Measurements from ENCODE around the gene TMOD1.

The TMOD1 gene

DNA sequence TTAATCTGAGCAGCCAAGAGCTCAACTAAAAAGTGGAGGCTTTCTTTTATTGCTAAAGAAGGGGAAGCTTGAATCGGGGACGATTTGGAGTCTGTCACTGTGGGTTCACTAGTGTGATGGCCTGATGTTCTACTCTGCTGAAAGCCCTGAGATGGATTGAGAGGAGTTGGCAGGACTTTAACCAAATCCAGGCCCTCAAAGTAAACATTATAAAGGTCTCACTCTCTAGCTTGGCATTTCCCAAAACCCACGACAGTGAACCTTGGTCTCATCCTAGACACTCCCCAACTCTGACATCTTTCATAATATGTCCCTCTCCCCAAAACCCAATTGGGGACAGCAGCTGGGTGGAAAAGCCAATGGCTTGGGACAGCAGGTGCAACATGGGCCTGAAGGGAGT is 32.7 kb downstream of the TMOD1 start:
- H3K4me1 Mint-ChIP-seq (ENCODE audit: low read depth) = no peaks in the 10 kb centered on the region
- no peaks in the 10 kb centered on the region for H3K9me3 Mint-ChIP-seq
- H3K27me3 Mint-ChIP-seq = no peaks in the 10 kb centered on the region
- no peak overlapping the region for H3K27ac Mint-ChIP-seq
- H3K36me3 Mint-ChIP-seq (ENCODE audit: low read depth) = no peaks in the 10 kb centered on the region
- intact Hi-C loops (cut with micrococcal nuclease) = no loop called here
- H3K4me3 Mint-ChIP-seq = no peak overlapping the region

DNA sequence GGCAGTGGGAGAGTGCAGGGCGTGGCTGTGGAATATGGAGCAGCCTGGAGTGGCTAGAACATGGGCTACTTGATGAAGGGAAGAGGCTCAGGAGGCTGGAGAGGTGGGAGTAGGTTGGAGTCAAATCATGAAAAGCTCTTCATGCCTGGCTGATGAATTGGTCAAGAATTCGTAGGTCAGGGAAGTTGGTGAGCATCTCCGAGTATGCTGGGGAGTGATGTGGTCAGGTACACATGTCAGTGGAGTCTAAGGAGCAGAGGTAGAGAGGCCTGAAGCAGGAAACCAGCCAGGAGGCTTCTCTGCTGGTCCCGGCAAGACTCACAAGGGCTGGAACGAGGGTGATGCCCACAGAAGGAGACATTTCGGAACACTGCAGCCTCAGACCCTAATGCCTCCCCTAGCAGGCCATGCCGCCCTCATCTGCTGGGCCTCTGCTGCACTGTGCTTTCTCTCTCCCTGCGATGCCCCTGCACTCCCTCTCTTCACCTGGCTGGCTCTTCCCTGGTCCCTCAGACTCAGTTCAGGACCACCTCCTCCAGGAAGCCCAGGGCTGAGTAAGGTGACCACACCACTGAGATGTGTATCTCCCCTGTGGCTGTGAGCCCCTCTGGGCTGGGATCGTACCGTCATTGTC is 33.6 kb downstream of the TMOD1 start:
- Mint-ChIP-seq H3K4me1 (ENCODE audit: low read depth) (no peaks in the 10 kb centered on the region), H3K27me3 (no peaks in the 10 kb centered on the region), H3K27ac (no peak overlapping the region), H3K9me3 (no peaks in the 10 kb centered on the region), H3K36me3 (ENCODE audit: low read depth) (no peaks in the 10 kb centered on the region), H3K4me3 (no peak overlapping the region)
- intact Hi-C loops (cut with micrococcal nuclease) = no loop called here

DNA sequence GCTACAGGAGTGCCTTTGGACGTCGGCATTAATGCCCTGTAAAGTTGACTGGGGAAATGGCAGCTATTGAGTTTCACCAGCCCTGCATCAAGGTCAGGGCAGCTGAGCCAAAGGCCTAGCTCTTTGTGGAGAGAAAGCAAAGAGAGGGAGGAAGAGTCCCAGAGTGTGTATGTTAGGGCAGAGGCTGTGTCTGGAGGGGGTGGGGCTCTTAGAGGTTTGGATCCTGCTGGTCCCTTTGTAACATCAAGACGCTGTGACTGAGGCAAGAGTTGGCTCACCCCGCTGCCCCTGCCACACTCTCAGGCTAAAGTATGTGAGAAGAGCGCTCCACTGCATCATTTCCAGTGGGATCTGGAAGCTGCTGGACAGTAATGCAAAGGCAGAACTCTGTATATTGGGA is 34.3 kb downstream of the TMOD1 start:
- no peak overlapping the region for H3K4me3 Mint-ChIP-seq
- no peaks in the 10 kb centered on the region for H3K4me1 Mint-ChIP-seq (ENCODE audit: low read depth)
- no peaks in the 10 kb centered on the region for H3K36me3 Mint-ChIP-seq (ENCODE audit: low read depth)
- intact Hi-C loops (cut with micrococcal nuclease) = no loop called here
- H3K27me3 Mint-ChIP-seq = no peaks in the 10 kb centered on the region
- no peak overlapping the region for H3K27ac Mint-ChIP-seq
- no peaks in the 10 kb centered on the region for H3K9me3 Mint-ChIP-seq

DNA sequence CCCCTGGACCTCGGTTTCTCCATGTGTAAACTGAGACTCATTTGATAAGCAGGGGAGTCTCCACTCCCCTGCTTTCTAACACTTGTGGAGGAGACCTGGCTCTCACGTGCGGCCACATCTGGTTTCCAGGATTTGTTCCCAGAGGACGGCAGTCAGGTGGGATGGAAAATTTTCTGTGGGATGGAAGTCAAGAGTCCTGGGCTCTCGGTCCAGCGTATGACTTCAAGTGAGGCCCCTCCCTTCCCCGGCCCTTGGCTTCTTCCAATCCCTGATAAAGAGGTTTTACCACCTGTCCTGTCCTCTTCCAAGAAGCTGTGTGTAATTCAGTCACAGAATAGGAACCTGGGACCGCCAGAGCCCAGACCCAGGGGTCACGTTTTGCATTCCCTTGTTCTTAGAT is 35.0 kb downstream of the TMOD1 start:
- Mint-ChIP-seq H3K27me3 (no peaks in the 10 kb centered on the region), H3K4me3 (no peak overlapping the region), H3K36me3 (ENCODE audit: low read depth) (no peaks in the 10 kb centered on the region), H3K9me3 (no peaks in the 10 kb centered on the region), H3K4me1 (ENCODE audit: low read depth) (no peaks in the 10 kb centered on the region), H3K27ac (no peak overlapping the region)
- intact Hi-C loops (cut with micrococcal nuclease) = no loop called here

DNA sequence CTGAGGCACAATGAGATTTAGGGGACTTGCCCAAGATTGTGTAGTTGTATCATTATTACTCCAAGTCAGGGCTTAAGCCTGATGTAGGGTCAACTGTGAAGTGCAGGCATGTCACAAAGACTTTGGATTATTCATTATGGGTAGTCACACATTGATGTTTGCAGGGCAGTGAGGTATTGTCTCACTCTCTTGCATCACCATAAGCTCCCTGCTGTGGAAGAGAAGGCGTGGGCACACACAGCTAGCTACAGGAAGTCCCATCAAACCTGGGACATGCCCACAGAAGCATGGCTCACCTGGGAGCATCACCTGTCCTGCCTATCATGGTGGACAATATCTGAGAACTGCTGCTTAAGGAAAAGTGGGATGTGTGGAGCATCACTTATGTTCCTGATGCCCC is 42.1 kb downstream of the TMOD1 start:
- H3K27me3 Mint-ChIP-seq = no peaks in the 10 kb centered on the region
- intact Hi-C loops (cut with micrococcal nuclease) = no loop called here

DNA sequence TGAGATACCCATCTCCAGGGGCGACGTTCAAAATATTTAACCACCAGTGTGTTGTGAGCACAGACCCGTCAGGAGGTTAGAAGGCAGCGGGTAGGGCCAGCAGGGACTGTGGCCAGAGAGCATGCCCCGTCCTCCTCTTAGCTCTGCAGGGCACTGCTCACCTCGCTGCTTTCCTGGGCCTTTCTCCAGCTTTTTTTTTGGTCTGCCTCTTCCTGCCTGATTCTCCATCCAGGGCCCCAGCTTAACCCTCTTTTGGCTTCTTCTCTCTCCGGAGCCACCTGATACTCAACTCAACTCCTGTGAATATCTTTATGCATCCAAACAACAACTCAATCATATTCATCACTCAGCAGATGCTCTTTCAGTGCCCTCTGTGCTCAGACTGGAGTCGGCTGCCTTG is 44.0 kb downstream of the TMOD1 start:
- Mint-ChIP-seq H3K4me1 (ENCODE audit: low read depth) (no peaks in the 10 kb centered on the region), H3K27ac (no peak overlapping the region), H3K36me3 (ENCODE audit: low read depth) (no peaks in the 10 kb centered on the region), H3K4me3 (no peak overlapping the region), H3K27me3 (no peaks in the 10 kb centered on the region), H3K9me3 (no peaks in the 10 kb centered on the region)
- intact Hi-C loops (cut with micrococcal nuclease) = no loop called here

More for the DNA sequence above, 42.1 kb downstream of the TMOD1 start:
- H3K36me3 Mint-ChIP-seq (ENCODE audit: low read depth) = no peaks in the 10 kb centered on the region
- H3K27ac Mint-ChIP-seq = no peak overlapping the region
- no peaks in the 10 kb centered on the region for H3K9me3 Mint-ChIP-seq
- H3K4me1 Mint-ChIP-seq (ENCODE audit: low read depth) = no peaks in the 10 kb centered on the region
- no peak overlapping the region for H3K4me3 Mint-ChIP-seq

DNA sequence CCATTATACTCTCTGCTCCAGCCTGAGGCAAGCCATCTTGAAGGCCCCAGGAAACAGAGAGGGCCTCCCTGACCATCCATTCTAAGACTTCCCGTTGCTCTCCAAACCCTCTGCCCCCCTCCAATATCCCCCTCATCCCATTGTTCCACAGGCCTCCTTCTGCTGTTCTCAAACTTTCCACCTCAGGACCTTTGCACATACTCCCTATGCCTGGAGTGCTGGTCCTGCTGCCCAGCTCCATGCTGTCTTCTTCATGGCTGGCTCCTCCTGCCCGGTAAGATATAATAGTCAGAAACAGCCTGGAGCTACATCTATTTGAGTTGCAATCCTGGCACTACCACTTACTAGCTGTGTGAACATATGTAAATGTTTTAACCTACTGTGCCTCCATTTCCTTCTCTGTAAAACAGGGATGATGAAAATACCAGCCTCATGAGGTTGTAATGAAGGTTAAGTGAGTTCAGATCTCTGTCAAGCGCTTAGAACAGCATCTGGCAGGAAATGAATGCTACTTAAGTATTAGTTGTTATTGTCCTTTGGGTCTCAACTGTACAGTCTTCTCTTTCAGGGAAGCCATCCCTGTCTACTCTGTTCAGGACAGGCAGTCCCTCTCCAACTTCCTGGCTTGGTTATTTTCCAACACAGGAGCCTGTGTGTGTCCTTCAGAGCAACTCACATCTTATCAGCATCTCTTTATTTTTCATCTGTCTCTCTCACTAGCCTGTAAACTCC is 45.8 kb downstream of the TMOD1 start:
- Mint-ChIP-seq H3K27ac (no peak overlapping the region), H3K27me3 (no peaks in the 10 kb centered on the region), H3K9me3 (no peaks in the 10 kb centered on the region), H3K4me3 (no peak overlapping the region), H3K4me1 (ENCODE audit: low read depth) (peaks cover 3% of the 10 kb centered on the region), H3K36me3 (ENCODE audit: low read depth) (no peaks in the 10 kb centered on the region)
- intact Hi-C loops (cut with micrococcal nuclease) = no loop called here

DNA sequence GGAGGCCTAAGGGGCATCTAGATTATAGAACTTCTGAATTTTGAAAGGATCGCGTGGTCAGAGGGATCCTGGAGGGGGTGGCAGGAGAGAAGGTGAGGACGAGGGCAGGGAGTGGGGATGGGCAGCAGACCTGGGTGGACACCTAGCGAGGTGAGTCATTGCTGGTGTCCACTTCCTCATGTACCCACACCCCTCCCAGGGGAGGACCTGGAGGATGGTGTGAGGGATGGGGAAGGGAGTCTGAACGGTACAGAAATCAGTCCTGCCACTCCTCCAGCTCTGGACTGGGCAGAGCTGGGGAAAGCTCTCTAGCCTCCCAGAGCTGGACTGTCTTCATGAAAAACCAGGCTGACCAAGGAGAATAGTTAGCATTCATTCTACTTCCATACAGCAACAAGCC is 46.9 kb downstream of the TMOD1 start:
- no peaks in the 10 kb centered on the region for H3K36me3 Mint-ChIP-seq (ENCODE audit: low read depth)
- H3K27me3 Mint-ChIP-seq = no peaks in the 10 kb centered on the region
- no peaks in the 10 kb centered on the region for H3K9me3 Mint-ChIP-seq
- H3K4me3 Mint-ChIP-seq = no peak overlapping the region
- H3K27ac Mint-ChIP-seq = no peak overlapping the region
- H3K4me1 Mint-ChIP-seq (ENCODE audit: low read depth) = peaks cover 4% of the 10 kb centered on the region
- intact Hi-C loops (cut with micrococcal nuclease) = no loop called here

DNA sequence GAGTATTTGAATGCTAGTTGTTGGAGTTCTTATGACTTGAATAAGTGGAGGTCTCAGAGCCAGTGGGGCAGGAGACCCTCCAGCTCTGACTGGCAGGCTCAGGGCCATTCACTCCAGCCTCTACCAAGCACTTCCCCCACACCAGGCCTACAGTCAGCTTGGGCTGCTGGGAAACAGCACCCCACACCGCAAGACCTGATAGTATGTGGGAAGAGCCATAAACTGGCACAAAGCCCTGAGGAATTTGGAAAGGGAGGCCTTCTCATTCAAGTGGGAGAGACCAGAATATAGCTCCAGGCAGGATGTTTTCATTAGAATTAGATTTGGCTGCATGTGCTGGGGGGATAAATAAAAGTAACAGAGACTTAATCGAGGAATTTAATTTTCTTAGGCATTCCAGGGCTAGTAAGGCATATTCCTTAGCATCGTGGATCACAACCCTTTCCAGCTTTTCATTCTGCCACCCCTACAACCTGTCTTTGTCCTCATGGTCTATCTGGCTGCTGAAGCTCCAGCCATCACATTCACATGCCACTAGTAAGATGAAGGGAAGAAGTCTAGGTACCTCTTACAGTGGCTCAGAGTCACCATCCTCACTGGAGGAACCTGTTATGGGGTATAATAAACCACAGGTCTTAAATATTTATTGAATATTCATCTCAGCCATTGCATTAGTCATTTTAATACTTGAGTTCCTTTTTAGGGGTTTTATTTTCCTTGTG is 47.5 kb downstream of the TMOD1 start:
- no peak overlapping the region for H3K27ac Mint-ChIP-seq

DNA sequence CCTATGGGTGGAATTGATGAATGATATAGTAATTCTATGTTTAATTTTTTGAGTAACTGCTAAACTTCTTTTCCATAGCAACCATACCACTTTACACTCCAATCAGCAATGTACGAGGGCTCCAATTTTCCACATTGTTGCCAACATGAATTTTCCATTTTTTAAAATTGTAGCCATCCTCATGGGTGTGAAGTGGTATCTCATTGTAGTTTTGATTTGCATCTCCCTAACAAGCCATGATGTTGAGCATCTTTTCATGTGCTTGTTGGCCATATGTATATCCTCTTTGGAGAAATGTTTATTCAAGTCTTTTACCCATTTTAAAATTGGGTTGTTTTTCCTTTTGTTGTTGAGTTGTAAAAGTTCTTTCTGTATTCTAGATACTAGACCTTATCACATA is 48.9 kb downstream of the TMOD1 start:
- Mint-ChIP-seq H3K27ac (no peak overlapping the region), H3K27me3 (peaks cover 4% of the 10 kb centered on the region), H3K4me1 (ENCODE audit: low read depth) (peaks cover 4% of the 10 kb centered on the region), H3K9me3 (no peaks in the 10 kb centered on the region), H3K36me3 (ENCODE audit: low read depth) (no peaks in the 10 kb centered on the region), H3K4me3 (no peak overlapping the region)
- intact Hi-C loops (cut with micrococcal nuclease) = no loop called here

More for the DNA sequence above, 47.5 kb downstream of the TMOD1 start:
- H3K9me3 Mint-ChIP-seq = no peaks in the 10 kb centered on the region
- peaks cover 4% of the 10 kb centered on the region for H3K4me1 Mint-ChIP-seq (ENCODE audit: low read depth)
- no peak overlapping the region for H3K4me3 Mint-ChIP-seq
- no peaks in the 10 kb centered on the region for H3K36me3 Mint-ChIP-seq (ENCODE audit: low read depth)
- intact Hi-C loops (cut with micrococcal nuclease) = no loop called here
- H3K27me3 Mint-ChIP-seq = no peaks in the 10 kb centered on the region

DNA sequence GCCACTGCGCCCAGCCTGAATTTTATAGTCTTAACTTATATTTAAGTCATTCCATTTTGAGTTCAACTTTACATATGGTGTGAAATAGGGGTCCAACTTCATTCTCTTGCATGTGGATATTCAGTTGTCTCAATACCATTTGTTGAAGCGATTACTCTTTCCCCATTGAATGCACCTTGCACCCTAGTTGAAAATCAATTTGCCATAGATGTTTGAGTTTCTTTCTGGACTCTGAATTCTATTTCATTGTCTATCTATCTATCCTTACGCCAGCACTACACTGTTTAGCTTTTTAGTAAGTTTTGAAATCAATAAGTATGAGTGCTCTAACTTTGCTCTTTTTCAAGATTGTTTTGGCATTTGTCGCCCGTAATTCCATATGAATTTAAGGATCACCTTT is 49.8 kb downstream of the TMOD1 start:
- Mint-ChIP-seq H3K9me3 (no peaks in the 10 kb centered on the region), H3K36me3 (ENCODE audit: low read depth) (no peaks in the 10 kb centered on the region), H3K4me3 (no peak overlapping the region), H3K27me3 (peaks cover 4% of the 10 kb centered on the region), H3K4me1 (ENCODE audit: low read depth) (peaks cover 4% of the 10 kb centered on the region), H3K27ac (no peak overlapping the region)
- intact Hi-C loops (cut with micrococcal nuclease) = no loop called here

DNA sequence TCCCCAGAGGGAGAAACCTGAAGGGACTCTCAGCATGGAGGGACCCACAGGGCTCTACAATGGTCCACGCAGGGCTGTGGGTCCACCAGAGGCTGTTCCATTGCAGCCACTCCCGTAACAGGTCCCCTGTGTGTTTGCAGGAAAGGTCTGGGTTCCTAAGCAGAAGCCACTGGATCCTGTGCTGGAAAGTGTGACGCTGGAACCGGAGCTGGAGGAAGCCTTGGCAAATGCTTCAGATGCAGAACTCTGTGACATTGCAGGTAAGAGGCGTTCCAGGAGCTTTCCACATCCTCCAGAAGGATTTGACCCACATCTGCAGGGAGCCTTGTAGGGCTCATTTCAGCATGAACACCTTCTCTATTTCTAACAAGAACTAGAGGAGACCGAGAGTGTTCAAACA is 51.7 kb downstream of the TMOD1 start:
- peaks cover 20% of the 10 kb centered on the region for H3K4me1 Mint-ChIP-seq (ENCODE audit: low read depth)
- peaks cover 4% of the 10 kb centered on the region for H3K27me3 Mint-ChIP-seq
- no peaks in the 10 kb centered on the region for H3K9me3 Mint-ChIP-seq
- intact Hi-C loops (cut with micrococcal nuclease) = no loop called here
- H3K4me3 Mint-ChIP-seq = no peak overlapping the region
- no peak overlapping the region for H3K27ac Mint-ChIP-seq
- no peaks in the 10 kb centered on the region for H3K36me3 Mint-ChIP-seq (ENCODE audit: low read depth)

DNA sequence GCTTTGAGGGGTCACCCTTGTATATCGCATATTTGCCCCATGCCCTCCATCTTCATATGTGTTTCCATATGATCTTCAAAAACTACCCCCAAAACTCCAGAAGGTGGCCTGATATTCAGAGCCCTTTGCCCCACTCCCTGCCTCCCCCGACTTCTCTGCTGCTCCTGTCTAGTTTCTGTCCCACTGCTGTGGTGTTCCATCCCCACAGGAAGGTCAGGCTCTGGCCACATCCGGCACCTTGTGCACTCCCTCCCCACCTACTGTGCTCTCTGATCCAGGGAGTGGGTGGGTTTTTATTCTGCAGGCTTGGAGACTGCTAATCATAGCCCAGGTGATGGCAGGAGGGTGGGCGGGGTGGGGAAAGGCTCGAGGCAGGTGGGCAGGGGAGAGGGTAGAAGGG is 52.4 kb downstream of the TMOD1 start:
- Mint-ChIP-seq H3K9me3 (no peaks in the 10 kb centered on the region), H3K4me1 (ENCODE audit: low read depth) (peaks cover 21% of the 10 kb centered on the region), H3K27ac (no peak overlapping the region), H3K27me3 (peaks cover 4% of the 10 kb centered on the region), H3K36me3 (ENCODE audit: low read depth) (no peaks in the 10 kb centered on the region), H3K4me3 (no peak overlapping the region)
- intact Hi-C loops (cut with micrococcal nuclease) = no loop called here

DNA sequence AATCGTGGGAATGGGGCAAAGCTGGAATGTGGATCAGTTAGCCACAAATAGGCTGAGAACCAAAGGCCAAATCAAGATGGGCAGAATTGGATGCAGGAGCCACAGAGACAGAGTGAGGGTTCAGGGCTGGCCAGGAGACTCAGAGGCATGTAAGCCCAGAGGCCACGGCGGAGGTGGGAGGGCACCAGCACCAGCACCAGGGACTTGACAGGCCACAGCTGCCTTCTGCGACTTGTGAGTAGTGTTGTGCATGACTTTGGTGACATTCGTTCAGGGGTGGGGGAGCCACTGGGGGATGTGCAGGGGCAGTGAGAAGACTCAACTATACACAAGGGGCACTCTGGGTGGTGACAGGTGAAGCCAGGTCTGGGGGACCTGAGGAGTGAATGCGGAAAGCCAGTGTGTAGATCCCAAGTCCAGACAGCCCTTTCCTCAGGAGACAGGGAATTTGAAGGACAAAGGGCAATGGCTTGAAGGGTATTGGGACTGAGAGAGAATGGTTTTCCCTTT is 53.2 kb downstream of the TMOD1 start:
- no peaks in the 10 kb centered on the region for H3K9me3 Mint-ChIP-seq
- intact Hi-C loops (cut with micrococcal nuclease) = no loop called here
- H3K4me1 Mint-ChIP-seq (ENCODE audit: low read depth) = peaks cover 21% of the 10 kb centered on the region
- H3K27me3 Mint-ChIP-seq = peaks cover 4% of the 10 kb centered on the region
- no peak overlapping the region for H3K27ac Mint-ChIP-seq
- H3K4me3 Mint-ChIP-seq = no peak overlapping the region
- H3K36me3 Mint-ChIP-seq (ENCODE audit: low read depth) = no peaks in the 10 kb centered on the region

Measured in dendritic cell treated with granulocyte-macrophage colony-stimulating factor and Interleukin-4, amounts not matched to agents 40 ng/mL and 50 ng/mL, for 4 days (primary cell).